ENCODE measurements around the gene MEX3D.

Gene MEX3D

DNA sequence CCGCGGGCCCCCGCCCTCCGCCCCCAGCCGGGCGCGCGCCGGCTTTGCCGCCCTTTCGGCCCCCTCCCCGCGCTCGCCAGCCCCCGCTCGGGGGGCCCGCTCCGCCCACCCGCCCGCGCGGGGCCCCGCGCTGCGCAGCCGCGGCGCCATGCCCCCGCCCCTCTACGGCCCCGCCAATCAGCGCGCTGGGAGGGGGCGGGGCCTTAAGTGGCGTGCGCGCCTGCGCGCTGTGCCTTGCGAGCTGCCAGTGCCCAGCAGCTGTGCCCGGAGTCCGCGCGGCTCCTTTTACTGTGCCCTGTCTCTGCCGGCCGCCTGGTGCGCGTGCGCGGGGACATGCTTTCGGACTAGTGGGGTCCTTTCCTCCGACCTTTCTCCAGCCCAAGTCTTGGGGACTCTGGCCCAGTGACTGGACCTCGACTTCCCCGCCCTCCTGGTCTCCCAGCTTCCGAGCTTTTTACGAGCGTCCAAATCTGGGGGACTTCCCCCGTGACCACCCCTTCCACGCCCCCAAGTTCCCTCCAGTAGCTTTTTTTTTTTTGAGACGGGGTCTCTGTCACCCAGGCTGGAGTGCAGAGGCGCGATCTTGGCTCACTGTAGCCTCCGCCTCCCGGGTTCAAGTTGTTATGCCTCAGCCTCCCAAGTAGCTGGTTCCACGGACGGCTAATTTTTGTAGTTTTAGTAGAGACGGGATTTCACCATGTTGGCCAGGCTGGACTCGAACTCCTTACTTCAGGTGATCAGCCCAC is 24.8 kb upstream of the MEX3D start, which contains the start of gene MBD3:
Gene MBD3 (minus strand): TSS at position 111 of the 746 bp plus-strand sequence. CDS start 234 bp downstream, outside the sequence.
- DNase-seq, result peak; percentile 97

DNA sequence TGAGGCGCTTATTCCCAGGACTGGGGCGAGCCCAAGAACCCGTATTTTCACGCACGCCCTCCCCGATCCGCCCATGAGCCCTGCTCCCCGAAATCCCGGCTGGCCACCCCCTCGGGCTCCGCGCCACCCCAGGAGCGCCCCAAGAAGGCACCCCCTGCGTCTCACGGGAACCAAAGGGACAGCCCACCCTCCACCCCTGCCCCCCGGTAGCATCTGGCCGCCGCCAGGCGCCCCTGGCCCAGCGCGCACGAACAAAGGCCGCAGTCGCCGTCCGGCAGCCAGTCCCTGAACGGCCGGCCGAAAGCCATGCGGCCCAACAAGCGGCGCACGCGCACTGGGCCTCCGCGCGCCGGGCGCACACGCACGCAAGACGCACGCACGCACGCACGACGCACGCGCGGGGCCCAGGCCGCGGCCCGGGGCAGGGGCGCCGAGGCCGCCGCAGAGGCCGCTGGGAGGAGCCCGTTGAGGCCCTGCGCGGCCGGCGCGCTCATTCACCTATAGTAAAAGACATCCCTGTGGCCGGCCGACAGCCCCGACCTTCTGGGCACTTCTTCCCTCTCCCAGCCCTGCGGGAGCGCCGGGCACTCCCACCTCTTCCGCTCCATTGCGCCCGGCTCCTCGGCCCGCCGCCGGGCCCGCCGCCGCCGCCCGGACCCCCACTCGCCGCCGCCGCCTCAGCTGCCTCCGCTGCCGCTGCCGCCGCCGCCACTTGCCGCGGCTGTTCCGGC is 24.1 kb upstream of the MEX3D start:
- DNase-seq, result peak; percentile 93

DNA sequence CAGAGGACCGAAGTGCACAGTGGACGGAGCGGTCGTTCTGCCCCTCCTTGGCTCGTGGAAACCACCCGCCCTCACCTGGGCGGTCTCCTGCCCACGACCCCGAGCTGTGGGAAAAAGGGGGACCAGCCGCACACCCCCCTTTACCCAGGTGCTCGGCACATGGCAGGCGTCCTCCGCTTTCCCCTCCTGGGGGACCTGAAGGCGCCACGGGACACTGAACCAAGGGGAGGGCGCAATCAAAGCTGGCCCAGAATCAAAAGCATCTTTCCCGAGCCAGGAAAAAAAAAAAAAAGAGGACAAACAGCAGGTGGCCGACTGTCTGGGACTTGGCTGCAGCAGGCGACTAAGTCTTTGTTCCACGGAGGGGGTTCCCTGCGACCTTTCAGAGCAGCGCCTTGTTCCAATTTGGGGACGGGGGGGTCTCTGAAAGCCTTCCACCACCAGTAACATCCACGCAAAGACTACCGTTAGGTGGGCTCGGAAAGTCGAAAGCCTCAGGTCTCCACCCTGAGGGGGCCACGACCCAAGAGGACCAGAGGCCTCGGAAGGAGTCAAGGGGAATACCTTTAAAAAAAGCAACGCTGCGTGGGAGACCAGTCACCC is 23.4 kb upstream of the MEX3D start:
- DNase-seq, result peak; percentile 7

- peak; percentile 8 for DNase-seq
Observed at GRCh38 chr19:1590641-1591397, 22.7 kb upstream of the MEX3D start.

- DNase-seq, result no peak
Observed at GRCh38 chr19:1587872-1588271, 19.7 kb upstream of the MEX3D start.

DNA sequence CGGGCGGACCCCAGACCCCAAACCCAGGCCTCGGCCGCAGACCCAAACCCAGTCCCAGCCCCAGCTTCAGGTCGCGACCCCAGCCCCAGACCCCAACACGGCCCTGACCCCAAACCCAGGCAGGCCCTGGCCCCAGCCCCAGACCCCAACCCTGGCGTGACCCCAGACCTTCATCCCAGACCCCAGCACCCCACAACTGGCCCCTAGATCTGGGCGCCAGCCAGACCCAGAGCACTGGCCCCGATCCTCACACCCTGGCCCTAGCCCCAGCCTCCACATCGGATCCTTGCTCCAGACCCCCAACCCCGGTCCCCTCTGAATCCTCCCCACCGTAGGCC is 17.1 kb upstream of the MEX3D start:
- no peak for DNase-seq

GRCh38 chr19:1584500-1585242 is 16.5 kb upstream of the MEX3D start:
- no peak for DNase-seq

- no peak for DNase-seq
Observed at GRCh38 chr19:1582201-1582600, 14.1 kb upstream of the MEX3D start.

- no peak for DNase-seq
Observed at GRCh38 chr19:1580957-1581356, 12.8 kb upstream of the MEX3D start.

DNA sequence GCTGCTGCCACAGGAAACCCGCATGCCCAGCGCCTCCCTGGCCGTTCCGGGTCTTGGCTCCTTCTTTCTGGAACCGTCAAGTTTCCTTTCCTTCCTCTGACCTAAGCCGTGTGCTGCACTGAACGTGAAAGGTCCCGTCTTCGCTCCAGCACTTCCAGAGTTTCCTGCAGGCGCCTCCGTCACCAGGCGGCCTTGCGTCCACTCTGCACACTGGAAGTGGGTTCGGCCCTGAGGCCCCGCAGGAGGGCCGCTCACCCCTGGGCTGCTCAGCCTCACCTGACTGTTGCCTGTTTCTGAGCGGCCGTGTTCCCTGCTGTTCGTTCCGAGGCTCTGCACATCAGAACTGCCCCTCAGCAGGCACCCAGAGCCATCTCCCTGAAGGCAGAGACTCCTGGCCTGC is 12.3 kb upstream of the MEX3D start:
- no peak for DNase-seq

- no peak for DNase-seq
Observed at GRCh38 chr19:1579222-1579621, 11.1 kb upstream of the MEX3D start.

GRCh38 chr19:1577929-1578618 is 9.9 kb upstream of the MEX3D start:
- DNase-seq, result no peak

DNA sequence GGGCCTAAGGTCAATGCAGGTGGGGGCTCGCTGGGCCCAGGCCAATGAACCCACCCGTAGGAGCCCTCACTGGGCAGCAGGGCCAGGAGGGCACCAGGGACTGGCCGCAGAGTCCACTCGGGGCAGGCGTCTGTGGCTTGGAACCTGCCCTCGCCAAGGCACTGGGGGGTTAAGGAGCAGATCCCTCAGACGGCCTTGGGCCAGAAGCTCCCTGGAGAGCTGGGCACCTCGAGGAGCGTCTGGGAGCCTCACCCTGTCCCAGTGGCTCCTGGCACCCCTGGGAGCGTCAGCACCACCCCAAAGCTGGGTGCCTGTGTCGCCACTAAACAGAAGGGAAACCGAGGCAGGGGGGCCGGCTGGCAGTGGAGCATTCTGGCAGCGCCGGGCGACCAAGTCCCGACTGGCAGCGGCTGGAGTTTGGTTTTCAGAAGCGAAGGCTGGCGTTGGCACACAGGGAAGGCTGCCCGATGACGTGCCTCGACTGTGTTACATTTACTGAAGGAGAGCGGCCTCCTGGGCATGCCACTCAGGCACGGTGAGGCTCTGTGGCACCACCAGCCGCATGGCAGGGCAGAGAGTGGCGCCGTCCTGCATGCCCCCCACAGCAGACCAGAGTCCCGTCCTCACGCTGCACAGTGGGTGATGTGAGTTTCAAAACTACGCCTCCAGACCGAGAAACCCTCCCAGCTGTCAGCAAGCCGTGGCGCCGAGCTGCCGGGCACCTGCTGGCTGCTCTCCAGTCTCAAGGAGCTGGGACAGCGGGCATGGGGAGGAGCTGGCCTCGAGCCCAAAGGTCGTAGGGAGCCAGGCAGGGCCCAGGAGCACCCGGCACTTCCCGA is 9.2 kb upstream of the MEX3D start:
- no peak for DNase-seq

GRCh38 chr19:1576242-1577089 is 8.3 kb upstream of the MEX3D start:
- DNase-seq, result no peak

DNA sequence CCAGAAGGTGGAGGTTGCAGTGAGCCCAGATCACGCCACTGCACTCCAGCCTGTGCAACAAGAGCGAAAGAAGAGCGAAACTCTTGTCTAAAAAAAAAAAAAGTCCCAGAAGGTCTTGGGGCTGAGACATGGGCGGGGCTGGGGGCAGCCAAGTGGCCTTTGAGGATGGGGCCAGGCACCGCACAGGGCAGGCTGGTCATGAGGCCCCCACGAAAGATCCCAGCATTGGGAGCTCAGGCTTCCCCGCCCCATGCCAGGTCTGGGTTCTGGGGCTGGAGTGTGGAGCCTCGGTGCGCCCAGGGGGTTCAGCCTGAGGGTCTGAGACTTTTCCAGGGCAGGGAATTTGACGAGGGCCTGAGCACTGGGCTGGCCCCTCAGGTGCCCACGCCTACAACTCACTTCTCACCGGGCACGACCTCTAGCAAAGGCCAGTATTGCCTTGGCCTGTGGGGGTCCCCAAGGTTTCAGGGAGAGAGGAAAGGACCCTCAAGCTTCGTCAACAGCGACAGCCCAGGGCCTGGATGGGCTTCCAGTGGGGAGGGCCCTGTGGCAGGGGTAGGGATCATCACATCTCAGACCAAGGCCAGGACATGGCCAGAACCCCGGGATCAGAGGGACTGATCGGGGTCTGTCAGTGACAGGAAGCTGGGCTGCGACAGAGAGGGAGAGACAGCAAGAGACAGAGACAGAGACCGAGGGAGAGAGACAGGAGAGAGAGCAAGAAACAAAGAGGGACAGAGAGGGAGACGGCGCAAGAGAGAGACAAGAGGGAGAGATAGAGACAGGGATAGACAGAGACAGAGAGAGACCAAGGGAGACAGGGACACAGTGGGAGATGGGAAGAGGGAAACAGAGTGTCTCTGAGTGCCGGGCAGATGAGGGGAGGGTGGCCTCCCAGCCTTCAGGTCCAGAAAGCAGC is 7.5 kb upstream of the MEX3D start:
- DNase-seq, result no peak

GRCh38 chr19:1574354-1575136 is 6.4 kb upstream of the MEX3D start:
- DNase-seq, result no peak

DNA sequence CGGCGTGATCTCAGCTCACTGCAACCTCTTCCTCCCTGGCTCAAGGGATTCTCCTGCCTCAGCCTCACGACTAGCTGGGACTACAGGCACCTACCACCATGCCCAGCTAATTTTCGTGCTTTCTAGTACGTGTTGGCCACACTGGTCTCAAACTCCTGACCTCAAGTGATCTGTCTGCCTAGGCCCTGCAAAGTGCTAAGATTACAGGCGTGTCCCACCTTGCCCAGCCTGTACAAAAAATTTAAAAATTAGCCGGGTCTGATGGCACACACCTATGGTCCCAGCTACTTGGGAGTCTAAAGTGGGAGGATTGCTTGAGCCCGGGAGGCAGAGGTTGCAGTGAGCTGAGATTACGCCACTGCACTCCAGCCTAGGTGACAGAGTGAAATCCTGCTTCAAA is 4.7 kb upstream of the MEX3D start:
- no peak for DNase-seq

DNA sequence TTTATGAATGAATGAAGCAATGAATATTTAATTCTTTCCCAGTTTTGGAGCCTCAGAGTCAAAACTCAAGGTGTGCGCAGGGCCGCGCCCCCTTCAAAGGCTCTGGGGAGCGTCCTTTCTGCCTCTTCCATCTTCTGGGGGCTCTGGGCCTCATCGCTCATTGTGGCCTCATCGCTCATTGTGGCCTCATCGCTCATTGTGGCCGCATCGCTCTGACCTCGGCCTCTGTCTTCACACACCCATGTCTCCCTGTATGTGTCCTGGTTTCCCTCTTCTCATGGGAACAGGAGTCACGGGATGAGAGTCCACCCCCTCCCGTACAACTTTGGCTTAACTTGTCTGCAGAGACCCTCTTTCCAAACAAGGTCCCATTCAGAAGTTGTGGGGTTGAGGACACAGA is 3.2 kb upstream of the MEX3D start:
- DNase-seq, result no peak
